GM19463 (cell line): Measurements from ENCODE around the gene CFAP299.
"Not testable (repeated sequence)": the region's sequence is repeated elsewhere in the genome, so short reads cannot be mapped to it uniquely, and the experiment has no call there.

Experiments
- ATAC-seq: cut with Tn5 transposase; IDR thresholded peaks from one replicate; pipeline ENCODE4 v1.9.1; 2021; ENCODE audit warnings: mild to moderate bottlenecking, moderate library complexity; ENCODE audit not compliant: unreplicated experiment

Gene CFAP299

DNA sequence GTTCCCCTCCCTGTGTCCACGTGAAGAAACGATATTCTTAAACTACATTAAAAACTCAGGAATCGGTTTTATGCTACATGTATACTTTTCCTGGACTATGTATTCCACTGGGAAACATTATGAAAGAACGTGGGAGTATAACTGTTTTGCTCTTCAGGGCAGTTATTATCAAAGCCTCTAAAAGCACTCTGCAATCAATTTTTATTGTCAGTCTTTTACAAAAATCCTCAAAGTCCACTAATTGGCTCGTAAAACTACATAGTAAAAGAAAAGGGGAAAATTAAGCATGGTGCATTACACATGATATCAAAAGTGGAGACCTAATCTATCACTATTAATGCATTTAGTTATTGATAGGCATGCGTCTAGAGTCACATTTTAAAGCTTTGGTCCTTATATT lies 11.4 kb upstream of the CFAP299 start:
- ATAC-seq, result no peak

DNA sequence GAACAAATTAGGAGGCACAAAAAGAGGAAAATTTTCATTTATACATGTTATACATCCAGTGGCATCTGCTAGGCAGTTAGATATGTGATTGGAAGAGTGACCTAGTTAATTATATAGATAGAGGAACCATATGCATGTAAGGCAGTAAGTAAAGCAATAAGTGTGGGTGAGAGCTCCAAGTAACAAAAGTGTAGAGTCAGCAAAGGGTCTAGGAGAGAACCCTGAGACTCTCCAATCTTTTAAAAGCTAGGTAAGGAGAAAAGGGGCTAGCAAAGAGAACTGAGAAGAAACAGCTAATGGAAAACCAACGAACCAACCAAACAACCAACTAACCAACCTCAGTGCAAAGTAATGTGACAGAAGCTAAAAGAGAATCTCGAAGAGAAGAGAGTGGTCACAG lies 3.8 kb upstream of the CFAP299 start:
- ATAC-seq, result no peak

DNA sequence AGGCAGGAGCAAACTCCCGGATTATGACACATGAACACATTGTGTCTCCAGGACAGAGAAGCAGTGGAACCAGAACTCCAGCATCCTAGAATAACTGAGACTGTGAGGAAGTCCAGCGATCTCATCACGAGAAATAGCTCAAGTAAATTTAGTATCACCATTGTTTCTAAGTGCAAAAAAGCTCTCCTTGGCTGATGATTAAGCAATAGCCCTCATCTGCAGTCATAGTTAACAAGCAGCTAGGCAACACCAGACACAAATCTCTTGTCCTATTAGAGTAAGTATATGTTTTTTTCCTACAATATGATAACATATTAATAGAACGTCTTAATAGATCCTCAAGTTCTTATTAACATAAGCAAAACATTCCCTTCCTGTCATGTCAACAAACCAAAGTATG lies 2.4 kb upstream of the CFAP299 start:
- no peak for ATAC-seq

DNA sequence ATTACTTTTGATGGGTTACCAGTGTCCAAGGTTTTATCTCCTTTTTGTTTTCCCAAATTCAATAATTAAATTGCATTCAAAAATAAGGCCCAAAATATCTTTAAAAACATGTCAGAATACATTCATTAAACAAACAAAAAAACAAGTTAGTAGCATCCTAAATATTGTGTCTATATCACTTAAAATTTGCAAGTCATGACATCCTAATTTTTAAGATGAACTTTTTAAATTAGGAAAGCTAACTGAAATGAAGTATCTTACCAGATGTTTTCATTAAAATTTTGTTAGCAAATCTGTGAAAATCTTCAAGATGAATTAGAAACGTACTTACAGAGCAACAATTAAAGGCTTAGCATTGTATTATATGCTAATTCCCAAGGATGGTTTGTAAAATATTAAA lies 962 bp upstream of the CFAP299 start:
- no peak for ATAC-seq

DNA sequence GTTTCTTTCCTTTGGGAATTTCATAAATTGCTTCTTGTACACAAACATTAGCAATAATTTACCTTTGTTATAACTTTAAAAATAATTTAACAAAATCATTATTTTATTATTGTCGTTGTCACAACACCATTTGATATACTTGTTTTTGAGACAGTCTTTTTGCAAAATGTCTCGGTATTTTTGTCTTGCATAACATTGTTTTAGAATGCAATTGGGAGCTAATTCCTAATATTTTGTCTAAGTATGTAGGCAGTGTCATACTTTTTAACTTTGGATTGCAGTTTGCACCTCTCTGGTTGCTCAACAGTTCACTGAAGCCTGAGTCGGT lies 340 bp upstream of the CFAP299 start:
- ATAC-seq, result no peak

DNA sequence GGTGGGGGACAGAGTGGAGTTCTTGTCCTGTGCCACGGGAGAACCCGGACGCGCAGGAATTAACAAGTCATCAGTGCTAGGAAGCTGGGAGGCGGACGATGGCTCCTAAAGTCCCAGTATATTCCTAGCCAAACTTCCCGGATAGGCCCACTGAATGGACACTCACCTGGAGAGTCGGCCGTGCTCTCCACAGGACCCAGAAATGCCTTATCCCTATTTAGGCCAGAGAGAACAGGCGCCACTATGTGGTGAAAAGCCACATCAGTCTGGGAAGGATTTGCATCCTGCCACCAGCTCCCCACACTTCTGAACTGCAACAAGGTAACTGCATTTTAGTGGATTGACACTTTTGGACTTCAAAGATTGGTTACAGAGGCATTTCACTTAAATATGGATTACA lies 1.1 kb downstream of the CFAP299 start:
- ATAC-seq, result no peak

DNA sequence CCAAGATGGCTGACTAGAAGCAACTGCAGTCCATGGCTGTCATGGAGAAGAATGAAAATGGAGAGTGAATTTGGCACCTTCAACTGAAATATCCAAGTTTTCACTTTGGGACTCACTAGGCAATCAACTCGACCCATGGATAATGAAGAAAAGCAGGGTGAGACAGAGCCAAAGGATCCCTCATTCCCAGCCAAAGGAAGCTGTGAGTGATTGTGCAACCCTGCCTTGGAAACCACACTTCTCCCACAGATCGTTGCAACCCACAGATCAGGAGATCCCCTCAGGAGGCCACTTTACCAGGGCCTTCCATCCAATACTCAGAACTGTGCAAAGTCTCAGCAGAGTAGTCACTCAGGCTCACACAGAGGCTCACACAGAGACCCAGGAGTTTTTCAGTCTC lies 4.5 kb downstream of the CFAP299 start:
- no peak for ATAC-seq

DNA sequence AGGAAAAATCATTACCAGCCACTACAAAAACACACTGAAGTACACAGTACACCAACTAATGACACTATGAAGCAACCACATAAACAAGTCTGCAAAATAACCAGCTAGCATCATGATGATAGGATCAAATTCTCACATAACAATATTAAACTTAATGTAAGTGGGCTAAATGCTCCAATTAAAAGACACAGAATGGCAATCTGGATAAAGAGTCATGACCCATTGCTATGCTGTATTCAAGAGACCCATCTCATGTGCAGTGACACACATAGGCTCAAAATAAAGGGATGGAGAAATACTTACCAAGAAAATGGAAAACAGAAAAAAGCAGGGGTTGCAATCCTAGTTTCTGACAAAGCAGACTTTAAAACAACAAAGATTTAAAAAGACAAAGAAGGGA lies 7.2 kb downstream of the CFAP299 start:
- not testable (repeated sequence) for ATAC-seq

DNA sequence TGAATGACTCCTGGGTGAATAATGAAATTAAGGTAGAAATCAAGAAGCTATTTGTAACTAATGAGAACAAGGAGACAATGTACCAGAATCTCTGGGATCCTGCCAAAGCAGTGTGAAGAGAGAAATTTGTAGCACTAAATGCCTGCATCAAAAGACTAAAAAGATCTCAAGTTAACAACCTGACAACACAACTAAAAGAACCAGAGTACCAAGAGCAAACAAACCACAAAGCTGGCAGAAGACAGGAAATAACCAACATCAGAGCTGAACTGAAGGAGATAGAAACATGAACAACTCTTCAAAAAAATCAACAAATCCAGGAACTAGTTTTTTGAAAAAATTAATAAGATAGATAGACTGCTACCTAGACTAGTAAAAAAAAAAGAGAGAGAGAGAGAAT lies 8.4 kb downstream of the CFAP299 start:
- ATAC-seq, result no peak

DNA sequence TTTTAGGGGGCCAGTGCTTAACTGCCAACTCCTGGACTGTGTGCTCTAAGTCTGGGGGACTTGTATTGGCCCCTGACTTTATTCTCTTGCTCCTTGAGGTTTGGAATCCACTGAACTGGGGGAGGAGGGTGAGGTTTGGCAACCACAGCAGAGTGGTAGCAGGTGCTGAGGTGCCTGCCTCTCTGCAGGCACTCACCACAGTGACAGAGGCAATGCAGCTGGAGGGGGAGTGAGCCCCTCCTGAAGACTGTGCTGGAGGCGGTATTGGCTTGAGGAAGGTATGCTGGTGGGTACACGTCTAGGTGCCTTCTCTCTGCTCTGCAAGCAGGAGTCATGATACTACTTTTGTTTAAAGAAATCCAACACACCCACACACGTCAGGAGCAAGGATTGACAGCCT lies 24.6 kb downstream of the CFAP299 start:
- no peak for ATAC-seq

DNA sequence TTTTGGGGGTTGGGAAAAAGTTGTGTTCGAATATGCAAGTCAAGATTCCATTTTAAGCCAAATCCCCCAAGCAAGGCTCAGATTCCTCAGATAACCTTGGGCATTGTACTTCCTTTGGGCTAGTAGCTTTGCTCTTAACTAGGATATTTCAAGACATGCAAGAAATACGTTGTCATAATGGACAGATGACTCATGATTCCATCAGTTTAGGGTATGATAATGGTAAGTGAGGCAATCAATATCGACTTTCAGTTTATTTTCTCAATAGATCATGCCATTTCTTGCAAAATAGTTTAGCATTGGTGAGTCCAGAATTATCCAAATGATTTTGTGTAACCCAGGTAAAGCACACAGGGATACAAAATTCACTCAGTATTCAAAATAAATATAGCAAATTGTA lies 25.4 kb downstream of the CFAP299 start:
- ATAC-seq, result no peak

DNA sequence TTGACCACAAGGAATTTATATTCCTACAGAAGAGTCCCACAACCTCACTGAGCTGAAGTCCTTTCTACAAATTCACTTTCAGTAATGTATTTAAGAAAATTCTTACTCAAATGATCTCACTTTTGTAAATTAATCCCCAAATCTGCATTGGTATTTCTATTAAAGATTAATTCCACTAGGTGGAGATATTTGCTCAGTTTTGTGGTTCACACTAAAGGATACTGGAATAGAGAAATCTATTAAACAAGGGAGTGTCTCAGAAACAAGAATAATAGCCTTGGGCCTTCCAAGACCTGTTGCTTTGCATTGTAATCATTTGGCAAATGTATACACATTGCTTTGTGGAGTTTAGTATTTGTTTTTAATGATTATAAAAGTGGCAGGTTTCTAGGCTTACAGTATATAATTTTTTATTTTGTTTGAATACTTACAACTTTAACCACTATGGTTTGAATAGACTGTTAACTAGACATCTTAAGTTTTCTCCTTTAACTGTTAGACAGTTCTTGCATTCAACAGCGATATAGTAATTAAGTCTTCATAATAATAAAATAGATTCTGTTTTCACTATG lies 25.9 kb downstream of the CFAP299 start:
- no peak for ATAC-seq

DNA sequence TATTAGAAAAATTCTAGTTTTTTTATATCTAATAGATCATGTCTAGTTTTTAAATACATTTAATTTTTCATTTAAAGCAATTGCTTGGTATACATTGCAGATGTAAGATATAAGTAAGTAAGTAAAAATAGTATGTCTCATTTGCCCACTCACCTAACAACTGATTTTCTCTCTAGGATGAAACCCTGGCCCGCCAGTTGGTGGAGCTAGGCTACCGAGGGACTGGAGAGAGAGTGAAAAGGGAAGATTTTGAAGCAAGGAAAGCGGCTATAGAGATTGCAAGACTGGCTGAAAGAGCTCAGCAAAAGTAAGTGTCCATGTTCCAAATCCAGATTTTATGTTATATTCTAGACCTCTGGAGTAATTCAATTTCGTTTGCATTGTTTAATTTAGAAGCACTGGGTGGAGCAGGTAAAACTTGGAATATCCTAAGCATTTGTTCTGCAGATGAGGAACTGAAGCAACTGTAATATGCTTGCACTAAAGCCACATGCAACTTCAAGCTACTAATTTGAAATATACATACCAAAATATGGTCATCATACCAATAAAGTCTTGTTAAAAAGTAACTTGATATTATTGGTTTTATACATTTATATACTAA lies 27.1 kb downstream of the CFAP299 start:
- ATAC-seq, result peak; percentile 58

DNA sequence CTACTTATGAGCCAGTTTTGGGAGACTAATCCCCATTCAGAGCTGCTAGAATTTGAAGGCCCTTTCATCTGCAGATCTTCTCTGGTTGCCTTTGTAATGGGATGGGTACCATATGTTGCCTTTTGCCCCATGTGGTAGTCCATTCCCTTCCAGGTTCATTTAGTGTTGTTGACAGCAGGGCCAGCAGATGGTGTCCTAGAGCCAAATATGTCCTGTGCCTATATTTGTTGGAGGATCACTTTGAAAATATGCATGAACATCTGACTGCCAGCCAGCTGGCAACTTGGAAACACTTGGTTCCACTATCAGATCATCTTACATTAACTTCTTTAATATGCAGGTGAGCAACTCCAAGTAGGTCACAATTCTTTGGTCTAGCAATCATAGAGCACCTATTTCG lies 30.4 kb downstream of the CFAP299 start:
- ATAC-seq, result peak; percentile 73

DNA sequence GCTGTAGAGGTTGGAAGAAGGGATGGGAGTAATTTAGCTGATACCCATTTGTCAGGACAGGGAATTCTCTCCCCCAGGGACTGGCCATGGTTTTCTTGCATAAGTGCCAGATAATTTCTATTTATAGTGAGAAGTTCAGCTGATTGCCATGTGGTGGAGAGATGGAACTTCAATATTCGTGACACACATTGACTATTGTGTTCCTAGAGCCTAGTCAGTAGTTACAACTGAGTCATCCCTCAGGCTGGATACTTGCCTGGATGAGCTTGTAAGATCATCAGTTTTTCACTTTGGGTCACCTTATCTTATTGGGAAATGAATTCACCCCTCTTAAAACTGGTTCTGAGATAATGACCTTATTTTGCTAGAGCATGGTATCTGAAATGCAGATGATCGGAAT lies 32.2 kb downstream of the CFAP299 start:
- ATAC-seq, result no peak

DNA sequence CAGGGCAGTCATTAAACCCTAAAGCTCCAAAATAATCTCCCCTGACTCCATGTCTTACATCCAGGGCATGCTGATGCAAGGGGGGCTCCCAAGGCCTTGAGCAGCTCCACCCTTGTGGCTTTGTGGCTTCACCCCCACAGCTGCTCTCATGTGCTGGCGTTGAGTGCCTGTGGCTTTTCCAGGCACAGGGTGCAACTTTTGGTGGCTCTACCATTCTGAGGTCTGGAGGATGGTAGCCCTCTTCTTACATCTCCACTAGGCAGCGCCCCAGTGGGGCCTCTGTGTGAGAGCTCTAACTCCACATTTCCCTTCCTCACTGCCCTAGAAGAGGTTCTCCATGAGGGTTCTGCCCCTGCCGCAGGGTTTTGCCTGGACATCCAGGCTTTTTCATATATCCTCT lies 35.1 kb downstream of the CFAP299 start:
- ATAC-seq, result no peak

DNA sequence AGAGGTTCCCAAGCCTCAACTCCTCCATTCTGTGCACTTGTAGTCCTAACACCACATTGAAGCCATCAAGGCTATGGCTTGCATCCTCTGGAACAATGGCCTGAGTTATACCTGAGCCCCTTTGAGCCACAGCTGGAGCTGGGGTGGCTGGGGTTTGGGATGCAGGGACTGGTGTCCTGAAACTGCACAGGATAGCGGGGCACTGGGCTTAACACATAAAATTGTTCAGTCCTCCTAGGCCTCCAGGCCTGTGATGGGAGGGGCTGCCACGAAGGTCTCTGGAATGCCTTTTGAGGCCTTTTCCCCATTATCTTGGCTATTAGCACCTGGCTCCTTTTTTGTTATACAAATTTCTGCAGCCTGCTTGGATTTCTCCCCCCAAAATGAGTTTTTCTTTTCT lies 35.5 kb downstream of the CFAP299 start:
- ATAC-seq, result no peak

DNA sequence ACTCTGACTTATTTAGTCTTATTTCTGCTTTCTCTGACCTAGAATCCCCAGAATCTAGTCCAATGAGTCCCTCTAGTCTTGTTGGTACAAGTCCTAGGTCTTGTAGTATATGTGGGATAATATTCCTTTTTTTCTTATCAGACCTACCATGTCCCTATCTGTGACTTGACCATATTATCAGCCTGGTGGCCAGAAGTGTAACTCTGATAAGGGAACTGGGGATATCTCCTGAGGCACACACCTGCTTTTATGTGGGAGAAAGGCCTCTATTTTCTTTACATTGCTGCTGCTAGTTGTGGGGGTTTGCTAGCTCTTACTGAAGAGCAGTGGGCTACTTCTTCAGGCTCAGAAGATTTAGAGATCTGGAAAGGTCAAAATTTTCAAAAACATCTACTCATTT lies 38.6 kb downstream of the CFAP299 start:
- no peak for ATAC-seq

DNA sequence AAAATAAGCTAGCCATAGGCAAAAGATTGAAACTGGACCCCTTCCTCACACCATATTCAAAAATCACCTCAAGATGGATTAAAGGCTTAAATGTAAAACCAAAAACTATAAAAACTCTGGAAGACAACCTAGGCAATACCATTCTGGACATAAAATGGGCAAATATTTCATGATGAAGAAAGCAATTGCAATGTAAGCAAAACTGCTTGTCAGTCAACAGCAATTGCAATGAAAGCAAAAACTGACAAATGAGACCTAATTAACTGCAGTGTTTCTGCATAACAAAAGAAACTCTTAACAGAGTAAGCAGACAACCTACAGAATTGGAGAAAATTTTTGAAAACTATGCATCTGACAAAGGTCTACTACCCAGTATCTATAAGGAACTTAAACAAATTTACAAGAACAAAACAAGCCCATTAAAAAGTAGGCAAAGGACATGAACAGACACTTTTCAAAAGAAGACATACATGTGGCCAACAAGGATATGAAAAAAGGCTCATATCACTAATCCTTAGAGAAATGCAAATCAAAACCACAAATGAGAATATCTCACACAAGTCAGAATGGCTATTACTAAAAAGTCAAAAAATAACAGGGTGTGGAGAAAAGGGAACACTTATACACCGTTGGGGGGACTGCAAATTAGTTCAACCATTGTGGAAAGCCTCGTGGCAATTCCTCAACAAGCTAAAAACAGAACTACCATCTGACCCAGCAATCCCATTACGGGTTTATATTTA lies 46.7 kb downstream of the CFAP299 start:
- ATAC-seq, result no peak

DNA sequence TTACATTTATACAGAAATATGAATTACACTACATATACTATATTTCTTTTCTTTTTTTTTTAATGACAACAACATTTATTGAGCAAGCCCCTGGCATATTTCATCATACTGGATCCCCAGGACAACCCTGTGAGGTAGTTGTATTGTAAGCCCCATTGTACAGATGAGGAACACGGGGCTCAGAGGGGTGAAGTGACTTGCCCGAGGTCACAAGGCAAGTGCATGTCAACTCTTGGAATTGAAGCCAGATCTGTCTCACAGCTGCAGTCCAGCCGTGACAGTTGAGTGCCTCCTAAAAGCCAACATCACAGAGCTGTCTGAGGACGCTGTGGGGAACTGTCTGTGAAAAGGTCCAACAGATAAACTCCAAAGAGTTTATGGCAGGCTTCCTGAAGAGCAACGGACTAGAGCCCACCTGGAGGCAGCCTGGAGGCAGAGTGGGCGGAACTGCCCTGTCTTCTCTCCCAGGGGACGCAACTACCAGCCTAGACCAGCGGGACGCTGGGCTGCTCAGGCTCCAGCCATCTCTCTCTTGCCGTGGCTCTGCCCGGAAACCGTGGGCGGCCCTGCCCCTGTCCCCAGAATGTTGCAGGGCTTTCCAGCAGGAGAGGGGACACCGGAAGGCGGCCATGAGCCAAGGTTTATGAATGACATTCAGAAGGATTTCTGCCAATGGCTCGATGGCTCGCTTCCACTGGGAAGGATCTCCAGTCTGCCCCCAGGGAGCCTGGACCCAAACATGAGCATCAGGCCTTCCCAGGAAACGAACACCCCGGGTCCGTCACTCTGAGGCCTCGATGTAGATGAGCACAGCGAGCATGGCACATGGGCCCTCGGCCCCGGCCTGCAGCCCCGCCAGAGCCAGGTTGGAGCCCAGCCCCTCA lies 50.1 kb downstream of the CFAP299 start:
- no peak for ATAC-seq

DNA sequence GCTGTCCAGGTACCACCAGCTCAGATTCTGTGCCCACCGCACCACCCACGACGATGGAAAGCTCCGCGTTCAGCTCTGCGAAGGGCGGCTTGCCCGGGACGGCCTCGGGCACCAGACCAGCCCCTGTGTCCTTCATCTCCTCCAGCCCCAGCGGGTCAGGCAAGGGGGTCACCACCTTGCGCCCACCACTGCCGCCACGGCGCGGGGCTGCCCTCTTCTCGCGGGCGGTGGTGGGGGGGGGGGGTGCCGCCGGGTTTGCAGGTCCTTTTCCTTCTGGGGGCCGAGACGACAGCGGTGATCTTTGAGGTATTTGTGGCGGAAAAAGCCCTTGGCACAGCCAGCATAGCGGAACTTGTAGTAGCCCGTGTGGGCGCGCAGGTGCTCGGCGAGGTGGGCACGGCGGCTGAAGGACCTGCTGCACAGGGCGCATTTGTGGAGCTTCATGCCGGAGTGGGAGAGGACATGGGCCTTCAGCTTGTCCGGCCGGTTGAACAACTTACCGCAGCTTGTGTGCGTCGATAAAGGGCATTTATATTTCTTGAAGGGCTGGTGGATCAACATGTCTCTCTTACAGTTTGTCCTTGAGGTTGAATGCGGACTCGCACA lies 50.9 kb downstream of the CFAP299 start:
- ATAC-seq, result no peak
